Stimulated activated CD4-positive, alpha-beta T cell treated with anti-CD3 and anti-CD28 coated beads, Interleukin-1b, Interleukin-23, amount 100 ng/mL, for 48 hours (primary cell): ENCODE results near the gene ADCY3.
A peak's percentile ranks its signal among the peaks of the same experiment; 100 is the strongest.

Experiments used
- DNase-seq: peaks from one replicate; pipeline ENCODE4 v3.0.0-alpha.2; 2020

ADCY3 gene

GRCh38 chr2:24920098-24920808, at the start of gene ADCY3:
Gene ADCY3, minus strand, starts transcription at chr2:24920237. Its CDS starts 1,250 bp downstream, at chr2:24918987.
- peak; percentile 72 for DNase-seq

- no peak for DNase-seq
Measured at GRCh38 chr2:24969784-24970183, 49.7 kb upstream of the ADCY3 start.

- DNase-seq, result no peak
Measured at GRCh38 chr2:24961903-24962302, 41.9 kb upstream of the ADCY3 start.

- no peak for DNase-seq
Measured at GRCh38 chr2:24959761-24960160, 39.7 kb upstream of the ADCY3 start.

- DNase-seq, result no peak
Measured at GRCh38 chr2:24958411-24958935, 38.4 kb upstream of the ADCY3 start.

- DNase-seq, result no peak
Measured at GRCh38 chr2:24957976-24958375, 37.9 kb upstream of the ADCY3 start.

- DNase-seq, result no peak
Measured at GRCh38 chr2:24957221-24957620, 37.2 kb upstream of the ADCY3 start.

- no peak for DNase-seq
Measured at GRCh38 chr2:24955921-24956320, 35.9 kb upstream of the ADCY3 start.

- no peak for DNase-seq
Measured at GRCh38 chr2:24955232-24955631, 35.2 kb upstream of the ADCY3 start.

- DNase-seq, result no peak
Measured at GRCh38 chr2:24950102-24950501, 30.1 kb upstream of the ADCY3 start.

- DNase-seq, result no peak
Measured at GRCh38 chr2:24948506-24948905, 28.5 kb upstream of the ADCY3 start.

GRCh38 chr2:24947561-24948157, 27.6 kb upstream of the ADCY3 start:
- DNase-seq, result no peak

- DNase-seq, result no peak
Measured at GRCh38 chr2:24945907-24946306, 25.9 kb upstream of the ADCY3 start.

- DNase-seq, result no peak
Measured at GRCh38 chr2:24943427-24944053, 23.5 kb upstream of the ADCY3 start.

- no peak for DNase-seq
Measured at GRCh38 chr2:24939353-24939752, 19.3 kb upstream of the ADCY3 start.

GRCh38 chr2:24937236-24937635, 17.2 kb upstream of the ADCY3 start:
- DNase-seq, result no peak

GRCh38 chr2:24935145-24935544, 15.1 kb upstream of the ADCY3 start:
- DNase-seq, result no peak

- DNase-seq, result no peak
Measured at GRCh38 chr2:24932715-24933114, 12.7 kb upstream of the ADCY3 start.

GRCh38 chr2:24930768-24931167, 10.7 kb upstream of the ADCY3 start:
- no peak for DNase-seq

GRCh38 chr2:24929230-24929629, 9.2 kb upstream of the ADCY3 start:
- DNase-seq, result no peak

GRCh38 chr2:24928036-24928435, 8.0 kb upstream of the ADCY3 start:
- DNase-seq, result no peak

GRCh38 chr2:24926602-24927252, 6.7 kb upstream of the ADCY3 start:
- peak; percentile 70 for DNase-seq

- DNase-seq, result no peak
Measured at GRCh38 chr2:24926220-24926601, 6.2 kb upstream of the ADCY3 start.

- no peak for DNase-seq
Measured at GRCh38 chr2:24925815-24926214, 5.8 kb upstream of the ADCY3 start.
